IPS-18c (cell line): Measurements from ENCODE around the gene KLHL13.
"Not testable (repeated sequence)": the region's sequence is repeated elsewhere in the genome, so short reads cannot be mapped to it uniquely, and the experiment has no call there.

Experiments used
- H3K4me3 ChIP-seq: 2 replicates; pipeline ENCODE4 v1.7.0; 2013; ENCODE audit warnings: low read depth, mild to moderate bottlenecking, low read length, moderate library complexity; ENCODE audit not compliant: insufficient read depth
- H3K9me3 ChIP-seq: one replicate; pipeline ENCODE4 v1.6.1; 2013; ENCODE audit warnings: mild to moderate bottlenecking, low read length, moderate library complexity; ENCODE audit not compliant: control insufficient read depth, insufficient read depth

The KLHL13 gene

GRCh38 chrX:118025226-118025625, 91.4 kb downstream of the KLHL13 start:
- Histone ChIP-seq H3K4me3 (no peak overlapping the region), H3K9me3 (peaks cover 5% of the 10 kb centered on the region)

GRCh38 chrX:118024482-118024881, 92.1 kb downstream of the KLHL13 start:
- Histone ChIP-seq H3K9me3 (peaks cover 5% of the 10 kb centered on the region), H3K4me3 (no peak overlapping the region)

- peaks cover 5% of the 10 kb centered on the region for H3K9me3 ChIP-seq
Observed at GRCh38 chrX:118022753-118023152, 93.9 kb downstream of the KLHL13 start.

GRCh38 chrX:118016422-118016821, 100.2 kb downstream of the KLHL13 start:
- Histone ChIP-seq H3K4me3 (no peak overlapping the region), H3K9me3 (no peaks in the 10 kb centered on the region)

More at GRCh38 chrX:118022753-118023152, 93.9 kb downstream of the KLHL13 start:
- H3K4me3 ChIP-seq: no peak overlapping the region

- not testable (repeated sequence) for H3K9me3 ChIP-seq
Observed at GRCh38 chrX:118002417-118002816, 114.2 kb downstream of the KLHL13 start.

GRCh38 chrX:118000518-118000917, 116.1 kb downstream of the KLHL13 start:
- H3K4me3 ChIP-seq: no peak overlapping the region
- H3K9me3 ChIP-seq: peaks cover 3% of the 10 kb centered on the region

More at GRCh38 chrX:118002417-118002816, 114.2 kb downstream of the KLHL13 start:
- not testable (repeated sequence) for H3K4me3 ChIP-seq

GRCh38 chrX:117998171-117998570, 118.4 kb downstream of the KLHL13 start:
- H3K4me3 ChIP-seq: no peak overlapping the region
- no peaks in the 10 kb centered on the region for H3K9me3 ChIP-seq

GRCh38 chrX:117996918-117997480, 119.6 kb downstream of the KLHL13 start:
- no peak overlapping the region for H3K4me3 ChIP-seq
- no peaks in the 10 kb centered on the region for H3K9me3 ChIP-seq

GRCh38 chrX:117996408-117996807, 120.2 kb downstream of the KLHL13 start:
- Histone ChIP-seq H3K9me3 (no peaks in the 10 kb centered on the region), H3K4me3 (no peak overlapping the region)

GRCh38 chrX:117995378-117995777, 121.2 kb downstream of the KLHL13 start:
- H3K4me3 ChIP-seq: no peak overlapping the region
- H3K9me3 ChIP-seq: no peaks in the 10 kb centered on the region

GRCh38 chrX:117992192-117992723, 124.4 kb downstream of the KLHL13 start:
- Histone ChIP-seq H3K9me3 (no peaks in the 10 kb centered on the region), H3K4me3 (no peak overlapping the region)

GRCh38 chrX:117990438-117990837, 126.2 kb downstream of the KLHL13 start:
- Histone ChIP-seq H3K9me3 (no peaks in the 10 kb centered on the region), H3K4me3 (no peak overlapping the region)

- H3K9me3 ChIP-seq: no peaks in the 10 kb centered on the region
Observed at GRCh38 chrX:117989512-117989911, 127.1 kb downstream of the KLHL13 start.

GRCh38 chrX:117987373-117987772, 129.2 kb downstream of the KLHL13 start:
- H3K9me3 ChIP-seq: no peaks in the 10 kb centered on the region
- no peak overlapping the region for H3K4me3 ChIP-seq

More at GRCh38 chrX:117989512-117989911, 127.1 kb downstream of the KLHL13 start:
- no peak overlapping the region for H3K4me3 ChIP-seq

GRCh38 chrX:117985241-117985640, 131.4 kb downstream of the KLHL13 start:
- Histone ChIP-seq H3K4me3 (no peak overlapping the region), H3K9me3 (no peaks in the 10 kb centered on the region)

- Histone ChIP-seq H3K4me3 (no peak overlapping the region), H3K9me3 (no peaks in the 10 kb centered on the region)
Observed at GRCh38 chrX:117982694-117983392, 133.8 kb downstream of the KLHL13 start.

GRCh38 chrX:117978402-117978801, 138.2 kb downstream of the KLHL13 start:
- Histone ChIP-seq H3K4me3 (no peak overlapping the region), H3K9me3 (no peaks in the 10 kb centered on the region)

GRCh38 chrX:117977526-117977925, 139.1 kb downstream of the KLHL13 start:
- Histone ChIP-seq H3K9me3 (no peaks in the 10 kb centered on the region), H3K4me3 (no peak overlapping the region)
